Tibial artery (tissue), 4 donors: Measurements from ENCODE around the gene GABRP.
A peak's percentile ranks its signal among the peaks of the same experiment; 100 is the strongest.

Experiments used
- DNase-seq, 2 donors: peaks; one replicate each; pipeline ENCODE4 v3.0.0-alpha.2; 2019
- H3K27ac ChIP-seq, 2 donors: fragments of 200-600 bp; sonication (generic) in 1 of 2; 1 replicate in 1 of 2; 2 replicates in 1 of 2; pipeline ENCODE4 v1.5.1; 2018 to 2019; ENCODE audit warnings: mild to moderate bottlenecking in 1 of 2
- H3K27me3 ChIP-seq, 2 donors: fragments of 200-600 bp; sonication (generic) in 1 of 2; one replicate each; pipeline versions ENCODE4 v1.5.1 to v1.6.0; 2016 to 2019
- H3K36me3 ChIP-seq, 3 donors: fragments of 200-600 bp; sonication (generic) in 2 of 3; one replicate each; pipeline ENCODE4 v1.5.1; 2016 to 2019; ENCODE audit warnings: mild to moderate bottlenecking in 2 of 3
- H3K4me1 ChIP-seq, 4 donors: fragments of 200-600 bp; sonication (generic) in 2 of 4; 1 replicate in 3 of 4; 2 replicates in 1 of 4; pipeline ENCODE4 v1.5.1; 2016 to 2019
- H3K4me3 ChIP-seq, 2 donors: fragments of 200-600 bp; sonication (generic) in 1 of 2; 1 replicate in 1 of 2; 2 replicates in 1 of 2; pipeline ENCODE4 v1.5.1; 2018 to 2019; ENCODE audit warnings: mild to moderate bottlenecking in 2 of 2
- H3K9me3 ChIP-seq, 3 donors: fragments of 200-600 bp; sonication (generic) in 1 of 3; one replicate each; pipeline ENCODE4 v1.5.1; 2016 to 2019
- intact Hi-C: fragments of 100-400 bp; cut with DNase I; formaldehyde crosslinking; loops from one replicate; pipeline ENCODE4 v1.15.0; 2023; ENCODE audit warnings: low total_unique reads
- TF ChIP-seq, protein P1 (sequence below), 2 experiments: fragments of 200-600 bp in 1 of 2; fragments of 450-650 bp in 1 of 2; IDR thresholded peaks; one replicate each; pipeline ENCODE4 v1.5.1; 2017 to 2019; ENCODE audit warnings: antibody characterized with exemption in 2 of 2, mild to moderate bottlenecking in 1 of 2, moderate library complexity in 1 of 2

Gene GABRP

DNA sequence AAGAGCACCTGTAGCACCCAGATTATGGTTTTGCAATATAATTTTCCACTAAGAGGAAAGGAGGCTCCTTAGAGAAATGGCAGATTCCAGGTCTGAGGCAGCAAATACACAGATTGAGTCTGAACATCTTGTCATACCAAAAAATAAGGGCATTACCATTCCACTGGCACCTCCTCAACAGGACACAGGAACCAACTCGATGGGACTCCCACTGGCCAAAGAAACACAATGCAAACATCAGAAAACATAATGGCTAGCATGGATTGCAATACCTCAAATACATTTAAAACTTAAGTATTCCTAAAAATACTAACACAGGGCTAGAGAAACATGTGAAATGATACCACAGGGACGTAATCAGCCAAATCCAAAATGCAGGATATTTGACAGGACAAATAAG, 65.8 kb downstream of the GABRP start:
- Histone ChIP-seq H3K27me3 (no peaks in the 10 kb centered on the region), H3K36me3 (no peaks in the 10 kb centered on the region), H3K9me3 (no peaks in the 10 kb centered on the region), H3K4me1 (no peaks in the 10 kb centered on the region), H3K27ac (no peak overlapping the region), H3K4me3 (no peak overlapping the region)
- TF ChIP-seq, protein P1, sequence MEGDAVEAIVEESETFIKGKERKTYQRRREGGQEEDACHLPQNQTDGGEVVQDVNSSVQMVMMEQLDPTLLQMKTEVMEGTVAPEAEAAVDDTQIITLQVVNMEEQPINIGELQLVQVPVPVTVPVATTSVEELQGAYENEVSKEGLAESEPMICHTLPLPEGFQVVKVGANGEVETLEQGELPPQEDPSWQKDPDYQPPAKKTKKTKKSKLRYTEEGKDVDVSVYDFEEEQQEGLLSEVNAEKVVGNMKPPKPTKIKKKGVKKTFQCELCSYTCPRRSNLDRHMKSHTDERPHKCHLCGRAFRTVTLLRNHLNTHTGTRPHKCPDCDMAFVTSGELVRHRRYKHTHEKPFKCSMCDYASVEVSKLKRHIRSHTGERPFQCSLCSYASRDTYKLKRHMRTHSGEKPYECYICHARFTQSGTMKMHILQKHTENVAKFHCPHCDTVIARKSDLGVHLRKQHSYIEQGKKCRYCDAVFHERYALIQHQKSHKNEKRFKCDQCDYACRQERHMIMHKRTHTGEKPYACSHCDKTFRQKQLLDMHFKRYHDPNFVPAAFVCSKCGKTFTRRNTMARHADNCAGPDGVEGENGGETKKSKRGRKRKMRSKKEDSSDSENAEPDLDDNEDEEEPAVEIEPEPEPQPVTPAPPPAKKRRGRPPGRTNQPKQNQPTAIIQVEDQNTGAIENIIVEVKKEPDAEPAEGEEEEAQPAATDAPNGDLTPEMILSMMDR (IDR thresholded peaks at IDR 0.05) = no peak
- intact Hi-C loops = no loop called here
- DNase-seq = no peak

DNA sequence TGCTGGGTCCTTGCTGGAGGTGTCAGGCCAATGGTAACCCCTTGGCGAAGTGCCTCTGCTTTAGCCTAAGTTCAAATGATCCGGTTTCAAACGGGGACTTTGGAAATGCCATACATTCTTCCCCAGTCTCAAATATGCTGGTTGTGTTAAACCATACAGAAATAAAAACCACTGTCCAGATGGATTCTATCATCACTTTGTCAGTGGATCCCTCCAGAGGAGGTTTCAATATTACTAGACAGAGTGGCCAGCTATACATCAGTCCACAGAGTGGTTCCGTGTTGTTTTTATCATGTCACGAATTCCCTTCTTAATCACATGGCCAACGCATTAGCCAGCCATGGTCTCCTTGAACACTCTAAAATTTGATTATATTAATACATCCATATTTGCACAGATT, 71.0 kb downstream of the GABRP start:
- TF ChIP-seq, protein P1 (IDR thresholded peaks at IDR 0.05) = no peak
- no peaks in the 10 kb centered on the region for H3K36me3 ChIP-seq
- no peak overlapping the region for H3K27ac ChIP-seq
- peaks cover 0 to 3% (median 2%) of the 10 kb centered on the region in 3 donors for H3K9me3 ChIP-seq
- H3K27me3 ChIP-seq = no peaks in the 10 kb centered on the region
- intact Hi-C loops = no loop called here
- DNase-seq = no peak
- H3K4me3 ChIP-seq = no peak overlapping the region
- no peaks in the 10 kb centered on the region for H3K4me1 ChIP-seq

DNA sequence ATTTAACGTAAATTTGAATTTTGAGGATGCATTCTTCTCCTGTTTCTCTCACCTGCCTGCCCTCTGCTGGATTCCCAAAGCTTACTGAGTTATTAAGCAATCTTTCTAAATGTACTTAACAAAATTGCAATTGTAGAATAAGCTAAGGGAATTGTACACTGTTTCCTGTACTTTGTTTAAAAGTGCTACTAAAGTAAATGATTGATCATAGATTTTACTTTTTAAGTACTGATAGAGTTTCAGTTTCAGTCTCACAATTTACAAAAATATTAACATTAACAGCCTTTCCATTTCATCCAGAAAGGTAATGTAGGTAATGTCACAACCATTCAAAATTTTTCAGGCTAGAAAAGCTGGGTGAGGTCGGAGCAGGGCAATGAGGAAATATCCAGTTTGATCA, 73.5 kb downstream of the GABRP start:
- H3K4me3 ChIP-seq = no peak overlapping the region
- no peak overlapping the region for H3K27ac ChIP-seq
- intact Hi-C loops = no loop called here
- no peak for DNase-seq
- TF ChIP-seq, protein P1 (IDR thresholded peaks at IDR 0.05) = no peak
- H3K4me1 ChIP-seq = peaks cover 0 to 3% (median 0%) of the 10 kb centered on the region in 4 donors
- no peaks in the 10 kb centered on the region for H3K36me3 ChIP-seq
- H3K9me3 ChIP-seq = peaks cover 0 to 21% (median 20%) of the 10 kb centered on the region in 3 donors
- no peaks in the 10 kb centered on the region for H3K27me3 ChIP-seq

DNA sequence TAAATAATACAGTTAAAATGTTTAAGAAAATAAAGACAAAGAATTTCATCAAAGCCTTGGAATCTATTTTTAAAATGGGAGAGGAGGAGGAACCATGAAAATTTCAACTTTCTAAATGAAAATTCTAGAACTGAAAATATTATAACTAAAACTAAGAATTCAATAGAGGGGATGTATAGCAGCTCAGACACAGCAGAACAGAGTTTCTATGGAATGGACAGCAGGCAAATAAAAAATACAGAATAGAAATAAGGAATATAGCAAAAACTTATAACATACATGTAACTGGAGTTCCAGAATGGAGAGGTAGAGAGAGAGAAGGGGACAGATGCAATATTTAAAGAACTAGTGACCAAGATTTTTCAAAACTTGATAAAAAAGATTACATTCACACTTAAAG, 76.9 kb downstream of the GABRP start:
- Histone ChIP-seq H3K9me3 (peaks cover 0 to 21% (median 21%) of the 10 kb centered on the region in 3 donors), H3K27me3 (no peaks in the 10 kb centered on the region), H3K4me1 (peaks cover 0 to 5% (median 2%) of the 10 kb centered on the region in 4 donors), H3K27ac (no peak overlapping the region), H3K4me3 (no peak overlapping the region), H3K36me3 (no peaks in the 10 kb centered on the region)
- intact Hi-C loops = no loop called here
- TF ChIP-seq, protein P1 (IDR thresholded peaks at IDR 0.05) = no peak
- DNase-seq = no peak

DNA sequence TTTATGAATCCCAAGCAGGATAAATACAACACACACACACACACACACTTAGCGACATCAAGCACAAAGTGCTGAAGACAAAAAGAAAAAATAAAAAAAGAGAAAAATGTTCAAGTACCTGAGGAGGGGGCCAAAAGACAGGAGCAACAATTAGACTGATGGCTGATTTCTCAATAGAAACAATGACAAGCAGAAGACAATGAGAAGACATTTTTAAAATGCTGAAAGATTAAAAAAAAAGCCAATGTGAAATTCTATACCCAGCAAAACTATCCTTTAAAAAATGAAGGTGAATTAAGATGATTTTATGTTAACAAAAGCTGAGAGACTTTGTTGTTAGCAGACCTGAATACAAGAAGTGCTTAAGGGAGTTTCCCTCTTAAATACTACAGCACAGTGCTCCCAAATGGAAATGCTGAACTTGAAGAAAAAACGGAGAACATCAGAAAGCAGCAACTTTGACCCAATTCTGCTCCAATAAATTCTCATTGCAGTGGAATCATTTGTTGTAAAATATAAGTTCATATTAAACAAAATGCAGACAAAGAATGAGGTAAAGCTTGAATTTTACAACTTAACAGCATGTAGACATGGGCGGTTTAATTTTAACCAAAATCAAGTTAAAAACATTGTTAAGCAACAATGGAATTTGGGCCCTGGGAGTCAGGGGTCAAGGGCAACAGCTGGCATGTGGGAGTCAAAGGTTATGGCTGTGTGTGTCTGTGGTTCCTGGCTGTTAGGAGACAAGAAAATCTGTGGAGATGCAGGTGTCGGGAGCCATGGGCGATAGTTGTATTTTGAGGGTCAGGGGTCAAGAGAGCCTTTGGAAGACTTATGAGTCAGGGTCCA, 77.5 kb downstream of the GABRP start:
- no peak overlapping the region for H3K27ac ChIP-seq
- intact Hi-C loops = no loop called here
- peaks cover 0 to 5% (median 2%) of the 10 kb centered on the region in 4 donors for H3K4me1 ChIP-seq
- no peaks in the 10 kb centered on the region for H3K27me3 ChIP-seq
- peaks cover 0 to 21% (median 21%) of the 10 kb centered on the region in 3 donors for H3K9me3 ChIP-seq
- H3K4me3 ChIP-seq = peak overlapping the region; percentile 62 to 94
- no peak for DNase-seq
- TF ChIP-seq, protein P1 (IDR thresholded peaks at IDR 0.05) = no peak
- H3K36me3 ChIP-seq = no peaks in the 10 kb centered on the region
